ENCODE measurements around the gene EHMT1. TPM values are rescaled to one million over a fixed set of nuclear protein-coding genes. Genes with fewer than 3 reads are reported as not detected.
"Not testable (repeated sequence)": the region's sequence is repeated elsewhere in the genome, so short reads cannot be mapped to it uniquely, and the experiment has no call there.

The EHMT1 gene
- polyA plus RNA-seq, 2 of the 4 experiments (the other 2 are of a cell fraction): 41.3 to 48.0 TPM

DNA sequence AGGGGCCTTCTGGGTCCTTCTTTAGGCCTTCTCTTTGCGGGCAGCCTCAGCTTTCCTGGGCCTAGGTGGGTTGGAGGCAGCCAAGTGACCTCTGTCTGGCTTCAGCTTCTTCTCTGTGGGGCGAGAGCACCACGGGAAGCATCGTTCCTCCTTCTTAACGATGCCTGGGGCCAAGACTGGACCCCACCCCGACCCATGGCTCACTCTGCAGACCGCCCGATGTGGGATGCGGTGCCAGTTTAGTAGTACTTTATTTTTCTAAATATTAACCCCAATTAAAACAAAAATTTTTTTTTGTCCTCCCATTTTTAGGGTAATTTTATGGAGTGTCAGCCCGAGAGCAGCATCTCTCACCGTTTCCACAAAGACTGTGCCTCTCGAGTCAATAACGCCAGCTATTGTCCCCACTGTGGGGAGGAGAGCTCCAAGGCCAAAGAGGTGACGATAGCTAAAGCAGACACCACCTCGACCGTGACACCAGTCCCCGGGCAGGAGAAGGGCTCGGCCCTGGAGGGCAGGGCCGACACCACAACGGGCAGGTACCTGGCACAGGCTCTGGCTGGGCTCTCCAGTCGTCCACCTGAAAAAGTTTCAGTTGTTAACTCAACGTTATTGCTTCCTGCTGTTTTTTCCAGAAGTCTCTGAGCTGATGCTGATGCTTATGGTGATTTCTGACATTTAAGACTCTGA lies 157.6 kb downstream of the EHMT1 start (continued):
- TF ChIP-seq, protein P1, sequence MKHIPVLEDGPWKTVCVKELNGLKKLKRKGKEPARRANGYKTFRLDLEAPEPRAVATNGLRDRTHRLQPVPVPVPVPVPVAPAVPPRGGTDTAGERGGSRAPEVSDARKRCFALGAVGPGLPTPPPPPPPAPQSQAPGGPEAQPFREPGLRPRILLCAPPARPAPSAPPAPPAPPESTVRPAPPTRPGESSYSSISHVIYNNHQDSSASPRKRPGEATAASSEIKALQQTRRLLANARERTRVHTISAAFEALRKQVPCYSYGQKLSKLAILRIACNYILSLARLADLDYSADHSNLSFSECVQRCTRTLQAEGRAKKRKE (CRISPR knock-in tag; IDR thresholded peaks at IDR 0.05; ENCODE audit: low read depth): no peak
- TF ChIP-seq ESRRA (IDR thresholded peaks at IDR 0.05; ENCODE audit: borderline replicate concordance, low read length): no peak
- TF ChIP-seq JUN (IDR thresholded peaks at IDR 0.05): no peak
- TF ChIP-seq CHD4 (IDR thresholded peaks at IDR 0.05; ENCODE audit: borderline replicate concordance): no peak
- TF ChIP-seq SREBF2 (IDR thresholded peaks at IDR 0.05): no peak
- TF ChIP-seq NFE2L2 (conservative IDR thresholded peaks at IDR 0.05; ENCODE audit: low read length): no peak
- no peak for TF ChIP-seq CHD2 (IDR thresholded peaks at IDR 0.05; ENCODE audit: low read length, partially characterized antibody)
- TF ChIP-seq HOXA7 (CRISPR knock-in tag; IDR thresholded peaks at IDR 0.05): no peak

DNA sequence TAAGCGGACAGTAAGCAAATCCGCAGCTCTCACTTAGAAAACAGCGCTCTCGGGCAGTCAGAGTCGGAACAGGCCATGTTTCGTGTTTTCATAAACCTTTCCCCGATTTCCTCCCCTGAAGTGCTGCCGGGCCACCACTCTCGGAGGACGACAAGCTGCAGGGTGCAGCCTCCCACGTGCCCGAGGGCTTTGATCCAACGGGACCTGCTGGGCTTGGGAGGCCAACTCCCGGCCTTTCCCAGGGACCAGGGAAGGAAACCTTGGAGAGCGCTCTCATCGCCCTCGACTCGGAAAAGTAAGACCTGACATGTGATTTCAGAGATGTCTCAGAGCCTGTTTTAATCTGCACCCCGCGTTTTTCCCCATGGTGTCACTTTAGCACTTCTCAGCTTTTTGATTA lies 159.0 kb downstream of the EHMT1 start:
- ChIA-PET POLR2A (no interaction called here), CTCF (interaction anchor here (2.1 to 3.1 kb wide), 2 partner anchors 35 to 104 kb away, joined by 4 to 12 read pairs; no protein-coding TSS in a partner anchor)
- H3K4me3 ChIP-seq: no peak overlapping the region
- no peak overlapping the region for H3K27ac ChIP-seq
- ATAC-seq (no peak), FAIRE-seq (no peak), DNase-seq (ENCODE audit: low read depth in 1 of 2, low spot score in 1 of 2) (no peak)
- H3K4me2 ChIP-seq: no peak overlapping the region
- H3K4me1 ChIP-seq: no peaks in the 10 kb centered on the region
- TF ChIP-seq HOXB13 (CRISPR knock-in tag; IDR thresholded peaks at IDR 0.05; ENCODE audit: low read depth): no peak
- TF ChIP-seq CBX2 (IDR thresholded peaks at IDR 0.05; ENCODE audit: borderline replicate concordance, low read depth): no peak
- no peak for TF ChIP-seq ZC3H11A (IDR thresholded peaks at IDR 0.05)
- no peak for TF ChIP-seq RCOR1 (IDR thresholded peaks at IDR 0.05; ENCODE audit: low read depth, low read length)
- TF ChIP-seq ZFP36 (IDR thresholded peaks at IDR 0.05; ENCODE audit: borderline replicate concordance, partially characterized antibody): no peak
- TF ChIP-seq RARB (CRISPR knock-in tag; IDR thresholded peaks at IDR 0.05): no peak
- TF ChIP-seq RFX5 (IDR thresholded peaks at IDR 0.05): no peak
- no peak for TF ChIP-seq EP300 (IDR thresholded peaks at IDR 0.05)
- 95% methylated on average over 20 of the region's 20 CpGs for WGBS (ENCODE audit: missing lambda C conversion rate)
- H3K9me3 ChIP-seq: no peaks in the 10 kb centered on the region

DNA sequence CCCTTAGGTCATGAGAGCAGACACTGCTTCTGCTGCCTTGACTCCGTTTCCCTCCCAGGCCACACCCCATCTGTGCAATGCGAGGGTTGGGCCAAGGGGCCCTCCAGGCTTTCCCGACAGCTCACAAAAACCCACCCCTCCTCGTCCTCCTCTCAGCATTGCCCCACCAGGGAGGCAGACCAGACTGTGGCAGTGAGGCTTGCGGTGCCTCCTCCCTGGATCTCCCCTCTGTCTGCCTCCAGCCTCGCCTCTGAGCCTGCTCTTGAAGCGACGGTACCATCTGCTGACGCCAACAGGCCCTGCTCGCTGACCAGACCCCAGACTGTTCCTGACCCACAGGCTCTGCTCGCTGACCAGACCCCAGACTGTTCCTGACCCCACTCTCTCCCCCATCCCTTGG lies 159.5 kb downstream of the EHMT1 start:
- DNase-seq (ENCODE audit: low read depth in 1 of 2, low spot score in 1 of 2): no peak
- Histone ChIP-seq H3K9me3 (no peaks in the 10 kb centered on the region), H3K4me2 (no peak overlapping the region), H3K4me3 (no peak overlapping the region), H3K4me1 (no peaks in the 10 kb centered on the region), H3K27ac (no peak overlapping the region)
- POLR2A ChIA-PET: no interaction called here
- CTCF ChIA-PET: interaction anchor here (1.0 to 3.1 kb wide), 3 partner anchors 9 to 105 kb away, joined by 3 to 12 read pairs (median 4); no protein-coding TSS in a partner anchor
- TF ChIP-seq EHF (CRISPR knock-in tag; IDR thresholded peaks at IDR 0.05) (no peak), ESRRA (IDR thresholded peaks at IDR 0.05; ENCODE audit: borderline replicate concordance, low read length) (no peak), RAD21 (conservative IDR thresholded peaks at IDR 0.05 in 1 of 2, IDR thresholded peaks at IDR 0.05 in 1 of 2) (no peak), MAFK (IDR thresholded peaks at IDR 0.05; ENCODE audit: partially characterized antibody) (no peak), CHD4 (IDR thresholded peaks at IDR 0.05; ENCODE audit: borderline replicate concordance) (no peak), JUN (IDR thresholded peaks at IDR 0.05) (no peak), ZC3H11A (IDR thresholded peaks at IDR 0.05) (no peak)
- ATAC-seq: no peak; a peak in 1 of 6 replicates
- WGBS (ENCODE audit: missing lambda C conversion rate): 95% methylated on average over 11 of the region's 11 CpGs
- FAIRE-seq: no peak

DNA sequence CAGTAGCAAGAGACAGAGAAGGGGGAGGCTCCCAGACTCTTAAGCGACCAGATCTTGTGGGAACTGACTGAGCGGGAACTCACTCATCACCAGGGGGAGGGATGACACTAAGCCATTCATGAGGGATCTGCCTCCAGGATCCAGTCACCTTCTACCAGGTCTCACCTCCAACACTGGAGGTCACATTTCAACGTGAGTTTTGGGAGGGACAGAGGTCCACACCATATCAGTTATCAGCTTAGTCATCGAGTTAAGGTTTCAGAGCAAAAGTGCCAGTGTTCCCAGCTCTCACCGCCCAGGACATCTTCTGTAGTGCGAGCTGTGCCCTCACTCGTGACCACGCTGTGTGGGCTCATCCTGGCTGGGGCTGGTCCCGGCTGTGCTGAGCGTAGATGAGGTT lies 160.1 kb downstream of the EHMT1 start:
- no peak overlapping the region for H3K4me2 ChIP-seq
- ATAC-seq: no peak; a peak in 1 of 6 replicates
- ChIA-PET POLR2A (no interaction called here), CTCF (interaction anchor here (1.0 to 2.1 kb wide), 3 partner anchors 9 to 34 kb away, joined by 3 to 4 read pairs (median 4); no protein-coding TSS in a partner anchor)
- H3K9me3 ChIP-seq: no peaks in the 10 kb centered on the region
- WGBS (ENCODE audit: missing lambda C conversion rate): 89% methylated on average over 10 of the region's 10 CpGs
- no peaks in the 10 kb centered on the region for H3K4me1 ChIP-seq
- TF ChIP-seq CHD4 (IDR thresholded peaks at IDR 0.05; ENCODE audit: borderline replicate concordance) (no peak), POLR2AphosphoS2 (conservative IDR thresholded peaks at IDR 0.05; ENCODE audit: low read length) (no peak), ZSCAN20 (CRISPR knock-in tag; IDR thresholded peaks at IDR 0.05) (no peak), HDAC2 (IDR thresholded peaks at IDR 0.05) (no peak), RNF2 (IDR thresholded peaks at IDR 0.05; ENCODE audit: borderline replicate concordance, low read depth) (no peak), ESRRA (IDR thresholded peaks at IDR 0.05; ENCODE audit: borderline replicate concordance, low read length) (no peak)
- TF ChIP-seq, protein P2, sequence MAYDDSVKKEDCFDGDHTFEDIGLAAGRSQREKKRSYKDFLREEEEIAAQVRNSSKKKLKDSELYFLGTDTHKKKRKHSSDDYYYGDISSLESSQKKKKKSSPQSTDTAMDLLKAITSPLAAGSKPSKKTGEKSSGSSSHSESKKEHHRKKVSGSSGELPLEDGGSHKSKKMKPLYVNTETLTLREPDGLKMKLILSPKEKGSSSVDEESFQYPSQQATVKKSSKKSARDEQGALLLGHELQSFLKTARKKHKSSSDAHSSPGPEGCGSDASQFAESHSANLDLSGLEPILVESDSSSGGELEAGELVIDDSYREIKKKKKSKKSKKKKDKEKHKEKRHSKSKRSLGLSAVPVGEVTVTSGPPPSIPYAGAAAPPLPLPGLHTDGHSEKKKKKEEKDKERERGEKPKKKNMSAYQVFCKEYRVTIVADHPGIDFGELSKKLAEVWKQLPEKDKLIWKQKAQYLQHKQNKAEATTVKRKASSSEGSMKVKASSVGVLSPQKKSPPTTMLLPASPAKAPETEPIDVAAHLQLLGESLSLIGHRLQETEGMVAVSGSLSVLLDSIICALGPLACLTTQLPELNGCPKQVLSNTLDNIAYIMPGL (CRISPR knock-in tag; IDR thresholded peaks at IDR 0.05; ENCODE audit: borderline replicate concordance): no peak
- H3K4me3 ChIP-seq: no peak overlapping the region
- DNase-seq (ENCODE audit: low read depth in 1 of 2, low spot score in 1 of 2): no peak
- no peak overlapping the region for H3K27ac ChIP-seq
- FAIRE-seq: no peak

DNA sequence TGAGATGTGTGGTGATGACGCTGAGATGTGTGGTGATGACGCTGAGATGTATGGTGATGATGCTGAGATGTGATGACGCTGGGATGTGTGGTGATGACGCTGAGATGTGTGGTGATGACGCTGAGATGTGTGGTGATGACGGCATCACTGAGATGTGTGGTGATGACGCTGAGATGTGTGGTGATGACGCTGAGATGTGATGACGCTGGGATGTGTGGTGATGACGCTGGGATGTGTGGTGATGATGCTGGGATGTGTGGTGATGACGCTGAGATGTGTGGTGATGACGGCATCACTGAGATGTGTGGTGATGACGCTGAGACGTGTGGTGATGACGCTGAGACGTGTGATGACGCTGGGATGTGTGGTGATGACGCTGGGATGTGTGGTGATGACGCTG lies 161.2 kb downstream of the EHMT1 start:
- POLR2A ChIA-PET; H3K4me2 ChIP-seq; H3K9me3 ChIP-seq; H3K27ac ChIP-seq; H3K4me1 ChIP-seq; ATAC-seq; H3K4me3 ChIP-seq; CTCF ChIA-PET; DNase-seq (ENCODE audit: low read depth in 1 of 2, low spot score in 1 of 2); FAIRE-seq: not testable (repeated sequence)
- WGBS (ENCODE audit: missing lambda C conversion rate): 94% methylated on average over 19 of the region's 19 CpGs

All from A549 (cell line).